Breast epithelium (tissue), 3 donors: ENCODE results near the gene SEL1L3.

Source experiments
- POLR2AphosphoS5 ChIP-seq, 3 donors: sonication (generic); formaldehyde crosslinking; IDR thresholded peaks; one replicate each; pipeline ENCODE4 v1.6.1; 2017; ENCODE audit warnings: antibody characterized with exemption in 3 of 3
- TF ChIP-seq, protein P1 (sequence below), 3 donors: fragments of 450-650 bp; IDR thresholded peaks; one replicate each; pipeline ENCODE4 v1.5.1; 2016 to 2017; ENCODE audit warnings: antibody characterized with exemption in 3 of 3, mild to moderate bottlenecking in 3 of 3, moderate library complexity in 3 of 3

DNA sequence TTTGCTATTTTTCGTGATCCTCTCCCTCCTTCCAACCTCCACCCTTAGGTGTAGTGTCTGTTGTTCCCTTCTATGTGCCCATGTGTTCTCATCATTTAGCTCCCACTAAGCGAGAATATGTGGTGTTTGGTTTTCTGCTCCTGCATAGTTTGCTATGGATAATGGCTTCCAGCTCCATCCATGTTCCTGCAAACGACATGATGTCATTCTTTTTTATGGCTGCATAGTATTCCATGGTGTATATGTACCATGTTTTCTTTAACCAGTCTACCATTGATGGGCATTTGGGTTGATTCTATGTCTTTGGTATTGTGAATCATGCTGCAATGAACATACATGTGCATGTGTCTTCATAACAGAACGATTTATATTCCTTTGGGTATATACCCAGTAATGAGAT lies 102.7 kb downstream of the SEL1L3 start:
- TF ChIP-seq, protein P1, sequence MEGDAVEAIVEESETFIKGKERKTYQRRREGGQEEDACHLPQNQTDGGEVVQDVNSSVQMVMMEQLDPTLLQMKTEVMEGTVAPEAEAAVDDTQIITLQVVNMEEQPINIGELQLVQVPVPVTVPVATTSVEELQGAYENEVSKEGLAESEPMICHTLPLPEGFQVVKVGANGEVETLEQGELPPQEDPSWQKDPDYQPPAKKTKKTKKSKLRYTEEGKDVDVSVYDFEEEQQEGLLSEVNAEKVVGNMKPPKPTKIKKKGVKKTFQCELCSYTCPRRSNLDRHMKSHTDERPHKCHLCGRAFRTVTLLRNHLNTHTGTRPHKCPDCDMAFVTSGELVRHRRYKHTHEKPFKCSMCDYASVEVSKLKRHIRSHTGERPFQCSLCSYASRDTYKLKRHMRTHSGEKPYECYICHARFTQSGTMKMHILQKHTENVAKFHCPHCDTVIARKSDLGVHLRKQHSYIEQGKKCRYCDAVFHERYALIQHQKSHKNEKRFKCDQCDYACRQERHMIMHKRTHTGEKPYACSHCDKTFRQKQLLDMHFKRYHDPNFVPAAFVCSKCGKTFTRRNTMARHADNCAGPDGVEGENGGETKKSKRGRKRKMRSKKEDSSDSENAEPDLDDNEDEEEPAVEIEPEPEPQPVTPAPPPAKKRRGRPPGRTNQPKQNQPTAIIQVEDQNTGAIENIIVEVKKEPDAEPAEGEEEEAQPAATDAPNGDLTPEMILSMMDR (IDR thresholded peaks at IDR 0.05) = no peak
- no peak for TF ChIP-seq POLR2AphosphoS5 (IDR thresholded peaks at IDR 0.05)
